MM.1S (cell line): ENCODE data around the gene TRNT1.

ENCODE experiments used
- CTCF ChIP-seq: fragments of 300-600 bp; sonication (generic); IDR thresholded peaks from 2 replicates; pipeline ENCODE4 v1.5.1; 2016; ENCODE audit warnings: antibody characterized with exemption, low read length, mixed read lengths
- EZH2phosphoT487 ChIP-seq: fragments of 300-600 bp; sonication (generic); IDR thresholded peaks from 2 replicates; pipeline ENCODE4 v1.6.1; 2018; ENCODE audit warnings: antibody characterized with exemption, low read length

- TF ChIP-seq CTCF (no peak), EZH2phosphoT487 (no peak)
Observed at GRCh38 chr3:3119393-3119851, 7.3 kb upstream of the TRNT1 start.
